Liver (tissue), 9 donors: ENCODE data around the gene TAF9B. TPM values are rescaled to one million over a fixed set of nuclear protein-coding genes. Genes with fewer than 3 reads are reported as not detected.

Experiments
- DNase-seq: peaks from one replicate; pipeline ENCODE4 v3.0.0-alpha.2; 2017; ENCODE audit warnings: low spot score
- H3K27ac ChIP-seq, 2 donors: one replicate each; pipeline ENCODE4 v1.7.0; 2013; ENCODE audit warnings: inconsistent platforms in 2 of 2, low read length in 2 of 2, control low read depth in 1 of 2, low read depth in 1 of 2, mild to moderate bottlenecking in 1 of 2
- H3K27me3 ChIP-seq, 4 donors: one replicate each; pipeline versions ENCODE4 v1.6.1 to v1.7.0; 2013; ENCODE audit warnings: low read length in 3 of 4, inconsistent platforms in 1 of 4, mild to moderate bottlenecking in 1 of 4, moderate library complexity in 1 of 4; ENCODE audit not compliant: control insufficient read depth in 4 of 4, insufficient read depth in 4 of 4
- H3K36me3 ChIP-seq, 4 donors: one replicate each; pipeline versions ENCODE4 v1.6.1 to v1.7.0; 2013; ENCODE audit warnings: low read length in 3 of 4, mild to moderate bottlenecking in 3 of 4, low read depth in 1 of 4, moderate library complexity in 1 of 4; ENCODE audit not compliant: control insufficient read depth in 4 of 4, insufficient read depth in 3 of 4
- H3K4me1 ChIP-seq, 4 donors: one replicate each; pipeline versions ENCODE4 v1.6.1 to v1.7.0; 2013; ENCODE audit warnings: low read length in 3 of 4, mild to moderate bottlenecking in 3 of 4, moderate library complexity in 1 of 4; ENCODE audit not compliant: control insufficient read depth in 4 of 4, insufficient read depth in 4 of 4
- H3K4me3 ChIP-seq, 3 donors: one replicate each; pipeline versions ENCODE4 v1.6.1 to v1.7.0; 2013; ENCODE audit warnings: low read length in 3 of 3, control low read depth in 1 of 3, low read depth in 1 of 3, mild to moderate bottlenecking in 1 of 3
- H3K9ac ChIP-seq, 2 donors: one replicate each; pipeline ENCODE4 v1.7.0; 2013; ENCODE audit warnings: low read length in 2 of 2, mild to moderate bottlenecking in 2 of 2, moderate library complexity in 2 of 2, control low read depth in 1 of 2, low read depth in 1 of 2
- H3K9me3 ChIP-seq, 4 donors: one replicate each; pipeline versions ENCODE4 v1.6.1 to v1.7.0; 2013; ENCODE audit warnings: low read length in 3 of 4; ENCODE audit not compliant: control insufficient read depth in 4 of 4
- ATF3 ChIP-seq: IDR thresholded peaks from 2 replicates; pipeline ENCODE4 v1.6.1; 2016; ENCODE audit warnings: antibody characterized with exemption
- EGR1 ChIP-seq, 2 donors: IDR thresholded peaks; 2 replicates each; pipeline ENCODE4 v1.6.1; 2016 to 2018; ENCODE audit warnings: antibody characterized with exemption in 2 of 2, low read depth in 2 of 2
- FOXA1 ChIP-seq: IDR thresholded peaks from 2 replicates; pipeline ENCODE4 v1.6.1; 2016; ENCODE audit warnings: antibody characterized with exemption
- FOXA2 ChIP-seq: IDR thresholded peaks from 2 replicates; pipeline ENCODE4 v1.6.1; 2016; ENCODE audit warnings: antibody characterized with exemption
- GABPA ChIP-seq, 2 donors: IDR thresholded peaks in 1 of 2; conservative IDR thresholded peaks in 1 of 2; 2 replicates each; pipeline ENCODE4 v1.6.1; 2016; ENCODE audit warnings: antibody characterized with exemption in 2 of 2, mild to moderate bottlenecking in 1 of 2, moderate library complexity in 1 of 2
- HNF4A ChIP-seq, 2 donors: conservative IDR thresholded peaks; 2 replicates each; pipeline ENCODE4 v1.6.1; 2016; ENCODE audit warnings: antibody characterized with exemption in 2 of 2, mild to moderate bottlenecking in 2 of 2
- HNF4G ChIP-seq: IDR thresholded peaks from 2 replicates; pipeline ENCODE4 v1.6.1; 2016; ENCODE audit warnings: antibody characterized with exemption
- JUND ChIP-seq, 2 donors: IDR thresholded peaks; 2 replicates each; pipeline ENCODE4 v1.6.1; 2016; ENCODE audit warnings: antibody characterized with exemption in 2 of 2
- MAX ChIP-seq: IDR thresholded peaks from 2 replicates; pipeline ENCODE4 v1.6.1; 2016; ENCODE audit warnings: antibody characterized with exemption
- NR2F2 ChIP-seq: IDR thresholded peaks from 2 replicates; pipeline ENCODE4 v1.6.1; 2016; ENCODE audit warnings: antibody characterized with exemption
- RAD21 ChIP-seq, 2 donors: IDR thresholded peaks; 2 replicates each; pipeline ENCODE4 v1.6.1; 2016; ENCODE audit warnings: antibody characterized with exemption in 2 of 2, mild to moderate bottlenecking in 2 of 2
- RXRA ChIP-seq, 2 donors: IDR thresholded peaks; 2 replicates each; pipeline ENCODE4 v1.6.1; 2017 to 2018; ENCODE audit warnings: antibody characterized with exemption in 2 of 2, mild to moderate bottlenecking in 1 of 2
- YY1 ChIP-seq: IDR thresholded peaks from 2 replicates; pipeline ENCODE4 v1.6.1; 2016; ENCODE audit warnings: antibody characterized with exemption, mild to moderate bottlenecking
- ZBTB33 ChIP-seq: IDR thresholded peaks from 2 replicates; pipeline ENCODE4 v1.6.1; 2016; ENCODE audit warnings: antibody characterized with exemption
- WGBS: extraction: QIAGEN DNeasy Blood & Tissue Kit; methylation state at CpG from one replicate; pipeline ENCODE4 v1.1.7; 2013; 5-methylcytosine and 5-hydroxymethylcytosine counted together
- polyA plus RNA-seq, 2 donors: library from polyadenylated mRNA; stranded (reverse) in 1 of 2; unstranded in 1 of 2; fragments of 200-250 nt in 1 of 2; fragments of >200 nt in 1 of 2; fragmentation: Nextera tagmentation in 1 of 2; extraction: Ambion mirVana in 1 of 2; gene quantifications; one replicate each; pipeline versions ENCODE4 v1.2.1 to v1.2.3, GENCODE V29; 2013 to 2015
- total RNA-seq, 2 donors: library from RNA; depleted of rRNA; stranded (reverse); fragments of >200 nt; gene quantifications; one replicate each; pipeline ENCODE4 v1.2.3, GENCODE V29; 2014
- TF ChIP-seq, protein P1 (sequence below): fragments of 150-350 bp; IDR thresholded peaks from 2 replicates; pipeline ENCODE4 v1.5.1; 2017; ENCODE audit warnings: improper control_type of control experiment, low read depth, low read length; ENCODE audit not compliant: missing input control
- TF ChIP-seq, protein P2 (sequence below): IDR thresholded peaks from 2 replicates; pipeline ENCODE4 v1.6.1; 2016; ENCODE audit warnings: antibody characterized with exemption, mild to moderate bottlenecking
- donor health status: healthy.
- donor health status: healthy.
- donor health status: healthy.
- donor health status: healthy.
- donor health status: healthy.

Gene TAF9B
- total and polyA plus RNA-seq, 4 donors: 4.9 to 9.0 (median 7.6) TPM

DNA sequence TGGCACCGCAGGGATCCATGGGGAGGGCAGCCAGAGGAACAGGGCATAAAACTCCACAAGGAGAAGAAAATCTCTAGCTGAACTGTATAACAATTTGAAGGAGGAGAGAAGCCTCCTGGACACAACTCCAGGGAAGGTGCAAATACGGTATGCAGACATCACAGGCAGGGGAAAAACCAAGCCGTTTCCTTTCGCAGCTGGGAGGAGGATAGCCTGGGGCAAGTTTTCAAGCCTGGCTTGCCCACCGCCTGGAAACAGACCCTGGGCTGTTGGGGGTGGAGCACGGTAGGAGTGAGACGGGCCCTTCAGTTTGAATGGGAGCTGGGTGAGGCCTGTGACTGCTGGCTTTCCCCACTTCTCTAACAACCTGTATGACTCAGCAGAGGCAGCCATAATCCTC lies 43.4 kb upstream of the TAF9B start:
- DNase-seq: no peak
- 94% methylated on average over 7 of the region's 7 CpGs for WGBS
- H3K9me3 ChIP-seq: peaks cover 0 to 2% (median 0%) of the 10 kb centered on the region in 4 donors
- H3K27me3 ChIP-seq: no peaks in the 10 kb centered on the region
- no peaks in the 10 kb centered on the region for H3K36me3 ChIP-seq
- TF ChIP-seq JUND (IDR thresholded peaks at IDR 0.05): no peak
- TF ChIP-seq NR2F2: no peak
- TF ChIP-seq EGR1 (IDR thresholded peaks at IDR 0.05; ENCODE audit: low read depth in 2 of 2): no peak
- TF ChIP-seq YY1: no peak
- TF ChIP-seq GABPA (IDR thresholded peaks at IDR 0.05 in 1 of 2, conservative IDR thresholded peaks at IDR 0.05 in 1 of 2): no peak
- TF ChIP-seq, protein P1, sequence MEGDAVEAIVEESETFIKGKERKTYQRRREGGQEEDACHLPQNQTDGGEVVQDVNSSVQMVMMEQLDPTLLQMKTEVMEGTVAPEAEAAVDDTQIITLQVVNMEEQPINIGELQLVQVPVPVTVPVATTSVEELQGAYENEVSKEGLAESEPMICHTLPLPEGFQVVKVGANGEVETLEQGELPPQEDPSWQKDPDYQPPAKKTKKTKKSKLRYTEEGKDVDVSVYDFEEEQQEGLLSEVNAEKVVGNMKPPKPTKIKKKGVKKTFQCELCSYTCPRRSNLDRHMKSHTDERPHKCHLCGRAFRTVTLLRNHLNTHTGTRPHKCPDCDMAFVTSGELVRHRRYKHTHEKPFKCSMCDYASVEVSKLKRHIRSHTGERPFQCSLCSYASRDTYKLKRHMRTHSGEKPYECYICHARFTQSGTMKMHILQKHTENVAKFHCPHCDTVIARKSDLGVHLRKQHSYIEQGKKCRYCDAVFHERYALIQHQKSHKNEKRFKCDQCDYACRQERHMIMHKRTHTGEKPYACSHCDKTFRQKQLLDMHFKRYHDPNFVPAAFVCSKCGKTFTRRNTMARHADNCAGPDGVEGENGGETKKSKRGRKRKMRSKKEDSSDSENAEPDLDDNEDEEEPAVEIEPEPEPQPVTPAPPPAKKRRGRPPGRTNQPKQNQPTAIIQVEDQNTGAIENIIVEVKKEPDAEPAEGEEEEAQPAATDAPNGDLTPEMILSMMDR: no peak
- no peak for TF ChIP-seq ATF3
- H3K4me1 ChIP-seq: no peaks in the 10 kb centered on the region
- H3K27ac ChIP-seq: no peak overlapping the region
- H3K4me3 ChIP-seq: no peak overlapping the region
- no peak overlapping the region for H3K9ac ChIP-seq

DNA sequence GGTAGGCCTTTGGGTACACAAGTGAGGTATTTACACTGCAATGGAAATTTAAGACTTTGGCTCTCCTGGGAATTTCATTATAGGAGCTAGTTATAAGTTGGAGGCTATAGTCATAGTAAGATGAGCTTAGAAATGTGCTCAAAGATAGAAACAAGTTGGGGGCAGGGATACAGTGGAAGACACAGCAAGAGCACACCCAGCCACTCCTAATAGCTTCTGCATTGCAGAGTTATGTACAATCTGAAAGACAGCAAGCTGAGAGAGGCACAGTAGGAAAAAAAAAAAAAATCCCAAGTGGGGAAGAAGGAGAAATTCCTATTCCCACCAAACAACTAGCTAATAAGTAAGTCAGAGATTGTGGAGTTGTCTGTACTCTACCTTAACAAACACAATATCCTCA lies 41.9 kb upstream of the TAF9B start:
- TF ChIP-seq MAX: no peak
- TF ChIP-seq FOXA2: no peak
- TF ChIP-seq HNF4A (conservative IDR thresholded peaks at IDR 0.05): no peak
- no peak for TF ChIP-seq ZBTB33
- TF ChIP-seq, protein P2, sequence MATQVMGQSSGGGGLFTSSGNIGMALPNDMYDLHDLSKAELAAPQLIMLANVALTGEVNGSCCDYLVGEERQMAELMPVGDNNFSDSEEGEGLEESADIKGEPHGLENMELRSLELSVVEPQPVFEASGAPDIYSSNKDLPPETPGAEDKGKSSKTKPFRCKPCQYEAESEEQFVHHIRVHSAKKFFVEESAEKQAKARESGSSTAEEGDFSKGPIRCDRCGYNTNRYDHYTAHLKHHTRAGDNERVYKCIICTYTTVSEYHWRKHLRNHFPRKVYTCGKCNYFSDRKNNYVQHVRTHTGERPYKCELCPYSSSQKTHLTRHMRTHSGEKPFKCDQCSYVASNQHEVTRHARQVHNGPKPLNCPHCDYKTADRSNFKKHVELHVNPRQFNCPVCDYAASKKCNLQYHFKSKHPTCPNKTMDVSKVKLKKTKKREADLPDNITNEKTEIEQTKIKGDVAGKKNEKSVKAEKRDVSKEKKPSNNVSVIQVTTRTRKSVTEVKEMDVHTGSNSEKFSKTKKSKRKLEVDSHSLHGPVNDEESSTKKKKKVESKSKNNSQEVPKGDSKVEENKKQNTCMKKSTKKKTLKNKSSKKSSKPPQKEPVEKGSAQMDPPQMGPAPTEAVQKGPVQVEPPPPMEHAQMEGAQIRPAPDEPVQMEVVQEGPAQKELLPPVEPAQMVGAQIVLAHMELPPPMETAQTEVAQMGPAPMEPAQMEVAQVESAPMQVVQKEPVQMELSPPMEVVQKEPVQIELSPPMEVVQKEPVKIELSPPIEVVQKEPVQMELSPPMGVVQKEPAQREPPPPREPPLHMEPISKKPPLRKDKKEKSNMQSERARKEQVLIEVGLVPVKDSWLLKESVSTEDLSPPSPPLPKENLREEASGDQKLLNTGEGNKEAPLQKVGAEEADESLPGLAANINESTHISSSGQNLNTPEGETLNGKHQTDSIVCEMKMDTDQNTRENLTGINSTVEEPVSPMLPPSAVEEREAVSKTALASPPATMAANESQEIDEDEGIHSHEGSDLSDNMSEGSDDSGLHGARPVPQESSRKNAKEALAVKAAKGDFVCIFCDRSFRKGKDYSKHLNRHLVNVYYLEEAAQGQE: no peak
- no peak for TF ChIP-seq HNF4G
- no peak for TF ChIP-seq JUND (IDR thresholded peaks at IDR 0.05)
- TF ChIP-seq FOXA1: no peak
- TF ChIP-seq, protein P1: no peak
- no peak for TF ChIP-seq GABPA (IDR thresholded peaks at IDR 0.05 in 1 of 2, conservative IDR thresholded peaks at IDR 0.05 in 1 of 2)
- no peak for TF ChIP-seq EGR1 (IDR thresholded peaks at IDR 0.05; ENCODE audit: low read depth in 2 of 2)
- TF ChIP-seq ATF3: no peak
- no peak for TF ChIP-seq RXRA (IDR thresholded peaks at IDR 0.05)
- TF ChIP-seq YY1: no peak
- no peak for TF ChIP-seq RAD21 (IDR thresholded peaks at IDR 0.05)
- no peak overlapping the region for H3K9ac ChIP-seq
- H3K9me3 ChIP-seq: no peaks in the 10 kb centered on the region
- no peak overlapping the region for H3K27ac ChIP-seq
- H3K27me3 ChIP-seq: no peaks in the 10 kb centered on the region
- no peaks in the 10 kb centered on the region for H3K36me3 ChIP-seq
- DNase-seq: no peak
- H3K4me3 ChIP-seq: no peak overlapping the region
- no peaks in the 10 kb centered on the region for H3K4me1 ChIP-seq
